GM19468 (cell line): ENCODE results near the gene RBM4B.
"Not testable (repeated sequence)": the region's sequence is repeated elsewhere in the genome, so short reads cannot be mapped to it uniquely, and the experiment has no call there.

ENCODE experiments used
- ATAC-seq: cut with Tn5 transposase; IDR thresholded peaks from one replicate; pipeline ENCODE4 v1.9.1; 2021; ENCODE audit warnings: mild to moderate bottlenecking, moderate library complexity, moderate number of reproducible peaks; ENCODE audit not compliant: unreplicated experiment; ENCODE audit errors: extremely low read depth

The RBM4B gene

GRCh38 chr11:66651016-66651415 is 26.7 kb downstream of the RBM4B start:
- no peak for ATAC-seq

GRCh38 chr11:66649903-66650302 is 27.8 kb downstream of the RBM4B start:
- no peak for ATAC-seq

- ATAC-seq = no peak
Measured at GRCh38 chr11:66646828-66647227, 30.9 kb downstream of the RBM4B start.

- ATAC-seq = no peak
Measured at GRCh38 chr11:66643745-66644437, 33.8 kb downstream of the RBM4B start.

GRCh38 chr11:66641834-66642233 is 35.9 kb downstream of the RBM4B start:
- ATAC-seq = no peak

- not testable (repeated sequence) for ATAC-seq
Measured at GRCh38 chr11:66639814-66640340, 37.8 kb downstream of the RBM4B start.

- no peak for ATAC-seq
Measured at GRCh38 chr11:66639066-66639813, 38.4 kb downstream of the RBM4B start.

- ATAC-seq = peak; percentile 88
Measured at GRCh38 chr11:66638177-66639065, 39.3 kb downstream of the RBM4B start, which contains the start of gene RBM4. RBM4 (plus strand) TSS chr11:66638703; CDS start chr11:66639712, 1,009 bp downstream.

GRCh38 chr11:66637557-66638176 is 40.0 kb downstream of the RBM4B start:
- no peak for ATAC-seq

GRCh38 chr11:66636411-66636810 is 41.3 kb downstream of the RBM4B start:
- ATAC-seq = no peak

- no peak for ATAC-seq
Measured at GRCh38 chr11:66632952-66633351, 44.7 kb downstream of the RBM4B start.

- no peak for ATAC-seq
Measured at GRCh38 chr11:66631883-66632282, 45.8 kb downstream of the RBM4B start.

- no peak for ATAC-seq
Measured at GRCh38 chr11:66629356-66629755, 48.3 kb downstream of the RBM4B start.

- no peak for ATAC-seq
Measured at GRCh38 chr11:66628061-66628603, 49.6 kb downstream of the RBM4B start.

GRCh38 chr11:66626926-66627325 is 50.8 kb downstream of the RBM4B start:
- no peak for ATAC-seq

GRCh38 chr11:66626382-66626781 is 51.3 kb downstream of the RBM4B start:
- no peak for ATAC-seq

- no peak for ATAC-seq
Measured at GRCh38 chr11:66625752-66626149, 51.9 kb downstream of the RBM4B start.

GRCh38 chr11:66625041-66625751 is 52.5 kb downstream of the RBM4B start:
- no peak for ATAC-seq

- ATAC-seq = no peak
Measured at GRCh38 chr11:66624450-66624849, 53.2 kb downstream of the RBM4B start.
